Activated naive CD8-positive, alpha-beta T cell treated with anti-CD3 and anti-CD28 coated beads, Interleukin-2, amount 50 U/mL, for 24 hours (primary cell): ENCODE data around the gene ERLEC1.
"Not testable (repeated sequence)": the region's sequence is repeated elsewhere in the genome, so short reads cannot be mapped to it uniquely, and the experiment has no call there.

Source experiments
- ATAC-seq: fragments of 150-1000 bp; cut with Tn5 transposase; one replicate; pipeline ENCODE4 v1.10.0; 2021
- DNase-seq: peaks from one replicate; pipeline ENCODE4 v3.0.0; 2021
- H3K27ac Mint-ChIP-seq: one replicate; pipeline ENCODE4 v1.8.0; 2021; ENCODE audit warnings: mild to moderate bottlenecking, mixed read lengths
- H3K27me3 Mint-ChIP-seq: one replicate; pipeline ENCODE4 v1.8.0; 2021; ENCODE audit warnings: mixed read lengths
- H3K36me3 Mint-ChIP-seq: one replicate; pipeline ENCODE4 v1.8.0; 2021; ENCODE audit warnings: low read depth, mixed read lengths
- H3K4me1 Mint-ChIP-seq: one replicate; pipeline ENCODE4 v1.8.0; 2021; ENCODE audit warnings: mixed read lengths
- H3K4me3 Mint-ChIP-seq: one replicate; pipeline ENCODE4 v1.8.0; 2021; ENCODE audit warnings: mild to moderate bottlenecking, moderate library complexity, mixed read lengths
- H3K9me3 Mint-ChIP-seq: one replicate; pipeline ENCODE4 v1.8.0; 2021; ENCODE audit warnings: mixed read lengths

The ERLEC1 gene

GRCh38 chr2:53786705-53787613 is at the start of gene ERLEC1, which contains the start of gene ASB3:
TSS of gene ERLEC1 (plus strand) at chr2:53787044. CDS start at chr2:53787211, 167 bp downstream.
TSS of gene ASB3 (minus strand) at chr2:53786953. CDS start at chr2:53765572, 21,381 bp downstream.
- H3K4me3 Mint-ChIP-seq, result peak within 1 kb of the TSS; percentile 95
- H3K27ac Mint-ChIP-seq, result peak within 1 kb of the TSS; percentile 95
- H3K4me1 Mint-ChIP-seq, result peaks cover 54% of the 10 kb centered on the region
- DNase-seq (peak; percentile 91), ATAC-seq (peak; percentile 94)
- H3K36me3 Mint-ChIP-seq, result peaks cover 7% of the 10 kb centered on the region
- H3K9me3 Mint-ChIP-seq, result no peaks in the 10 kb centered on the region
- no peaks in the 10 kb centered on the region for H3K27me3 Mint-ChIP-seq

- Mint-ChIP-seq H3K4me1 (peaks cover 2% of the 10 kb centered on the region), H3K36me3 (peaks cover 11% of the 10 kb centered on the region), H3K9me3 (no peaks in the 10 kb centered on the region), H3K27me3 (no peaks in the 10 kb centered on the region), H3K4me3 (no peak overlapping the region), H3K27ac (no peak overlapping the region)
- no peak for ATAC-seq
- DNase-seq, result no peak
Observed at GRCh38 chr2:53737091-53737490, 49.8 kb upstream of the ERLEC1 start.

GRCh38 chr2:53739032-53739431 is 47.8 kb upstream of the ERLEC1 start:
- H3K27me3 Mint-ChIP-seq, result no peaks in the 10 kb centered on the region
- peaks cover 8% of the 10 kb centered on the region for H3K4me1 Mint-ChIP-seq
- ATAC-seq (no peak), DNase-seq (no peak)
- H3K27ac Mint-ChIP-seq, result no peak overlapping the region
- H3K4me3 Mint-ChIP-seq, result no peak overlapping the region
- no peaks in the 10 kb centered on the region for H3K9me3 Mint-ChIP-seq
- H3K36me3 Mint-ChIP-seq, result peaks cover 21% of the 10 kb centered on the region

- H3K4me1 Mint-ChIP-seq, result peaks cover 8% of the 10 kb centered on the region
- H3K9me3 Mint-ChIP-seq, result no peaks in the 10 kb centered on the region
- no peaks in the 10 kb centered on the region for H3K27me3 Mint-ChIP-seq
- H3K27ac Mint-ChIP-seq, result no peak overlapping the region
- H3K36me3 Mint-ChIP-seq, result peaks cover 16% of the 10 kb centered on the region
- DNase-seq (no peak), ATAC-seq (no peak)
- no peak overlapping the region for H3K4me3 Mint-ChIP-seq
Observed at GRCh38 chr2:53740170-53740569, 46.7 kb upstream of the ERLEC1 start.

- no peak overlapping the region for H3K27ac Mint-ChIP-seq
- H3K4me1 Mint-ChIP-seq, result peaks cover 8% of the 10 kb centered on the region
Observed at GRCh38 chr2:53744395-53745065, 42.3 kb upstream of the ERLEC1 start.

GRCh38 chr2:53750041-53750768 is 36.6 kb upstream of the ERLEC1 start:
- peaks cover 28% of the 10 kb centered on the region for H3K4me1 Mint-ChIP-seq
- DNase-seq, result no peak
- H3K4me3 Mint-ChIP-seq, result no peak overlapping the region
- no peaks in the 10 kb centered on the region for H3K9me3 Mint-ChIP-seq
- peaks cover 10% of the 10 kb centered on the region for H3K36me3 Mint-ChIP-seq
- ATAC-seq, result no peak
- peak overlapping the region; percentile 39 for H3K27ac Mint-ChIP-seq
- H3K27me3 Mint-ChIP-seq, result no peaks in the 10 kb centered on the region

More at GRCh38 chr2:53744395-53745065, 42.3 kb upstream of the ERLEC1 start:
- Mint-ChIP-seq H3K36me3 (peaks cover 20% of the 10 kb centered on the region), H3K9me3 (no peaks in the 10 kb centered on the region), H3K27me3 (no peaks in the 10 kb centered on the region), H3K4me3 (no peak overlapping the region)
- ATAC-seq, result no peak
- no peak for DNase-seq

GRCh38 chr2:53751728-53752127 is 35.1 kb upstream of the ERLEC1 start:
- peak; percentile 98 for ATAC-seq

GRCh38 chr2:53752385-53752784 is 34.5 kb upstream of the ERLEC1 start:
- Mint-ChIP-seq H3K27ac (peak overlapping the region; percentile 15), H3K4me1 (peaks cover 28% of the 10 kb centered on the region), H3K4me3 (no peak overlapping the region), H3K36me3 (peaks cover 15% of the 10 kb centered on the region), H3K9me3 (no peaks in the 10 kb centered on the region), H3K27me3 (no peaks in the 10 kb centered on the region)
- no peak for ATAC-seq
- no peak for DNase-seq

More at GRCh38 chr2:53751728-53752127, 35.1 kb upstream of the ERLEC1 start:
- peak overlapping the region; percentile 33 for H3K4me3 Mint-ChIP-seq
- no peak for DNase-seq
- H3K27ac Mint-ChIP-seq, result peak overlapping the region; percentile 82
- H3K4me1 Mint-ChIP-seq, result peaks cover 28% of the 10 kb centered on the region
- no peaks in the 10 kb centered on the region for H3K9me3 Mint-ChIP-seq
- peaks cover 13% of the 10 kb centered on the region for H3K36me3 Mint-ChIP-seq
- no peaks in the 10 kb centered on the region for H3K27me3 Mint-ChIP-seq

- H3K27ac Mint-ChIP-seq, result peak overlapping the region; percentile 15
- H3K36me3 Mint-ChIP-seq, result peaks cover 19% of the 10 kb centered on the region
- ATAC-seq (no peak), DNase-seq (no peak)
- H3K27me3 Mint-ChIP-seq, result no peaks in the 10 kb centered on the region
- H3K9me3 Mint-ChIP-seq, result no peaks in the 10 kb centered on the region
- peaks cover 28% of the 10 kb centered on the region for H3K4me1 Mint-ChIP-seq
- no peak overlapping the region for H3K4me3 Mint-ChIP-seq
Observed at GRCh38 chr2:53753041-53753440, 33.8 kb upstream of the ERLEC1 start.

GRCh38 chr2:53755121-53755520 is 31.7 kb upstream of the ERLEC1 start:
- Mint-ChIP-seq H3K27ac (no peak overlapping the region), H3K4me1 (peaks cover 27% of the 10 kb centered on the region), H3K36me3 (peaks cover 16% of the 10 kb centered on the region), H3K27me3 (no peaks in the 10 kb centered on the region), H3K4me3 (no peak overlapping the region), H3K9me3 (no peaks in the 10 kb centered on the region)
- ATAC-seq (no peak), DNase-seq (no peak)

GRCh38 chr2:53756644-53757043 is 30.2 kb upstream of the ERLEC1 start:
- Mint-ChIP-seq H3K27me3 (no peaks in the 10 kb centered on the region), H3K4me3 (no peak overlapping the region), H3K9me3 (no peaks in the 10 kb centered on the region), H3K36me3 (peaks cover 15% of the 10 kb centered on the region), H3K4me1 (peaks cover 13% of the 10 kb centered on the region), H3K27ac (no peak overlapping the region)
- no peak for ATAC-seq
- DNase-seq, result no peak

- not testable (repeated sequence) for H3K27ac Mint-ChIP-seq, H3K27me3 Mint-ChIP-seq, H3K4me3 Mint-ChIP-seq, DNase-seq, H3K9me3 Mint-ChIP-seq, H3K4me1 Mint-ChIP-seq, ATAC-seq
- peaks cover 19% of the 10 kb centered on the region for H3K36me3 Mint-ChIP-seq
Observed at GRCh38 chr2:53757206-53757605, 29.6 kb upstream of the ERLEC1 start.

- H3K4me3 Mint-ChIP-seq, result no peak overlapping the region
- ATAC-seq, result no peak
- peaks cover 35% of the 10 kb centered on the region for H3K36me3 Mint-ChIP-seq
- no peaks in the 10 kb centered on the region for H3K27me3 Mint-ChIP-seq
- H3K27ac Mint-ChIP-seq, result no peak overlapping the region
- peaks cover 34% of the 10 kb centered on the region for H3K4me1 Mint-ChIP-seq
- no peak for DNase-seq
- H3K9me3 Mint-ChIP-seq, result no peaks in the 10 kb centered on the region
Observed at GRCh38 chr2:53765767-53766166, 21.1 kb upstream of the ERLEC1 start.
